Ishikawa (cell line): ENCODE measurements around the gene SMIM22.

Experiments
- CEBPB ChIP-seq: IDR thresholded peaks from 2 replicates; pipeline ENCODE4 v1.6.1; 2012
- CREB1 ChIP-seq: IDR thresholded peaks from 2 replicates; pipeline ENCODE4 v1.6.1; 2012; ENCODE audit warnings: low read depth
- EGR1 ChIP-seq: IDR thresholded peaks from 2 replicates; pipeline ENCODE4 v1.6.1; 2012
- EP300 ChIP-seq: IDR thresholded peaks from 2 replicates; pipeline ENCODE4 v1.6.1; 2012; ENCODE audit warnings: borderline replicate concordance
- FOXM1 ChIP-seq: IDR thresholded peaks from 2 replicates; pipeline ENCODE4 v1.6.1; 2012; ENCODE audit warnings: low read depth, borderline replicate concordance
- NFIC ChIP-seq: IDR thresholded peaks from 2 replicates; pipeline ENCODE4 v1.6.1; 2012
- RAD21 ChIP-seq: IDR thresholded peaks from 2 replicates; pipeline ENCODE4 v1.6.1; 2012; ENCODE audit warnings: low read depth
- TAF1 ChIP-seq: IDR thresholded peaks from 2 replicates; pipeline ENCODE4 v1.6.1; 2012; ENCODE audit warnings: low read depth, mild to moderate bottlenecking
- TCF12 ChIP-seq: IDR thresholded peaks from 2 replicates; pipeline ENCODE4 v1.6.1; 2012; ENCODE audit warnings: low read depth
- TEAD4 ChIP-seq: IDR thresholded peaks from 2 replicates; pipeline ENCODE4 v1.6.1; 2012
- YY1 ChIP-seq: IDR thresholded peaks from 2 replicates; pipeline ENCODE4 v1.6.1; 2012; ENCODE audit warnings: low read depth
- ZBTB7A ChIP-seq: IDR thresholded peaks from 2 replicates; pipeline ENCODE4 v1.6.1; 2012; ENCODE audit warnings: low read depth
- TF ChIP-seq, protein P1 (sequence below): IDR thresholded peaks from 2 replicates; pipeline ENCODE4 v1.6.1; 2012
- TF ChIP-seq, protein P2 (sequence below): IDR thresholded peaks from 2 replicates; pipeline ENCODE4 v1.6.1; 2012
- TF ChIP-seq, protein P3 (sequence below): IDR thresholded peaks from 2 replicates; pipeline ENCODE4 v1.6.1; 2012; ENCODE audit warnings: low read depth, mild to moderate bottlenecking

Gene SMIM22

DNA sequence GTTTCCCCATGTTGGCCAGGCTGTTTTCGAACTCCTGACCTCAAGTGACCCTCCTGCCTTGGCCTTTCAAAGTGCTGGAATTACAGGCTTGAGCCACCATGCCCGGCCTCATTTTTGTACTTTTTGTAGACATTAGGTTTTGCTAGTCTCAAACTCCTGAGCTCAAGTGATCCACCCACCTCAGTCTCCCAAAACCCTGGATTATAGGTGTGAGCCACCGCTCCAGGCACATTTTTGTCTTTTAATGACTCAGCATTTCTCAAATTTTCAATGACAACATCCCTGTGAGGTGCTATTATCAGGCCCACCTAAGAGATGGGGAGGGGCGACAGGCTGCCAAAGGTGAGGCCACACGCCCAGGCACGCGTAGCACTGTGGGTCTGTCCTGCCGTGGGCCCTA lies 8.1 kb upstream of the SMIM22 start:
- no peak for TF ChIP-seq RAD21
- no peak for TF ChIP-seq ZBTB7A
- no peak for TF ChIP-seq YY1
- TF ChIP-seq NFIC = no peak
- TF ChIP-seq EP300 = no peak
- TF ChIP-seq FOXM1 = no peak
- TF ChIP-seq, protein P1, sequence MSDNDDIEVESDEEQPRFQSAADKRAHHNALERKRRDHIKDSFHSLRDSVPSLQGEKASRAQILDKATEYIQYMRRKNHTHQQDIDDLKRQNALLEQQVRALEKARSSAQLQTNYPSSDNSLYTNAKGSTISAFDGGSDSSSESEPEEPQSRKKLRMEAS = no peak

DNA sequence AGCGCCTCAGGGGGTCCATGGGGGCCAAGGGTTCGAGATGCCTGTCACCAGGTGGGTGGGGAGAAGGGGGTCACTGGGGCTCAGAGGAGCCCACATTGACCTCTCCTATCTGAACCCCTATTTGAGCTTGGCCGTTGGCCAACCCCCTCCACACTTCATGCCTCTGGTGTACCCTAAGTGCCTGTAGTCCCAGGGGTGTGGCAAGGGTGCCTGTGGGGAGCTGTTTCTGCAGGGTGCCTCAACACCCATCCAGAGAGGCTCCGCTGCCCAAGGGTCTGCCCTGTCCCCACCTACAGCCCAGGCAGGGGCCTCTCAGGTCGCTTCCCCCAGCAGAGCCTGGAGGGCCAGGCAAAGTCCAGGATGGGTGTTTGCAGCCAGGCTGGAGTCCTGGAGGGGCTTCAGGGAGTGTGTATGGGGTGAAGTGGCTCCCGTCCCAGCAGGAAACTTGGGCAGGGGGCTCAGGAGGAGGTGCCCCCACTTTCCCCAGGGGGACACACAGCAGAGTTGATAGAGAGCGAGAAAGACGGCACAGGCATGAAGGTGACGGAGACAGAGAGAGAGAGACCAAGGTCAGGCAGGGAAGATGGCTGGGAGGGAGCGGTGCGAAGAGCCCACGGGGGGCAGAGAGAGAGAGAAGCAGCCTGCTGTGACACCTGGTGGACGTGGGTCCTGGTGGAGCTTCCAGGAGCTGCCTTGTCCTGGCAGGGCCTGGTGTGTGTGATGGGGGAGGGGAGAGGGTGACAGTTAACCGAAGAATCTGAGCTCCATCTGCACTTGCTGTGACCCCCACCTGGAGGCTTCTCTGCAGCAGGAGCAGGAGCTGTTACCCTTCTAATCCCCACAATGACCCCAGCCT lies 7.3 kb upstream of the SMIM22 start, which contains the start of gene SEPTIN12:
TSS of gene SEPTIN12 (minus strand) at position 719 of the 856 bp plus-strand sequence. CDS start at position 19, 700 bp downstream.
- TF ChIP-seq CREB1 (no peak), YY1 (no peak), EGR1 (no peak), TEAD4 (no peak), FOXM1 (no peak), RAD21 (no peak), CEBPB (no peak), TAF1 (no peak), EP300 (no peak), ZBTB7A (no peak), TCF12 (no peak), NFIC (no peak)
- TF ChIP-seq, protein P2, sequence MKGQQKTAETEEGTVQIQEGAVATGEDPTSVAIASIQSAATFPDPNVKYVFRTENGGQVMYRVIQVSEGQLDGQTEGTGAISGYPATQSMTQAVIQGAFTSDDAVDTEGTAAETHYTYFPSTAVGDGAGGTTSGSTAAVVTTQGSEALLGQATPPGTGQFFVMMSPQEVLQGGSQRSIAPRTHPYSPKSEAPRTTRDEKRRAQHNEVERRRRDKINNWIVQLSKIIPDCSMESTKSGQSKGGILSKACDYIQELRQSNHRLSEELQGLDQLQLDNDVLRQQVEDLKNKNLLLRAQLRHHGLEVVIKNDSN = no peak
- TF ChIP-seq, protein P1 = no peak
- TF ChIP-seq, protein P3, sequence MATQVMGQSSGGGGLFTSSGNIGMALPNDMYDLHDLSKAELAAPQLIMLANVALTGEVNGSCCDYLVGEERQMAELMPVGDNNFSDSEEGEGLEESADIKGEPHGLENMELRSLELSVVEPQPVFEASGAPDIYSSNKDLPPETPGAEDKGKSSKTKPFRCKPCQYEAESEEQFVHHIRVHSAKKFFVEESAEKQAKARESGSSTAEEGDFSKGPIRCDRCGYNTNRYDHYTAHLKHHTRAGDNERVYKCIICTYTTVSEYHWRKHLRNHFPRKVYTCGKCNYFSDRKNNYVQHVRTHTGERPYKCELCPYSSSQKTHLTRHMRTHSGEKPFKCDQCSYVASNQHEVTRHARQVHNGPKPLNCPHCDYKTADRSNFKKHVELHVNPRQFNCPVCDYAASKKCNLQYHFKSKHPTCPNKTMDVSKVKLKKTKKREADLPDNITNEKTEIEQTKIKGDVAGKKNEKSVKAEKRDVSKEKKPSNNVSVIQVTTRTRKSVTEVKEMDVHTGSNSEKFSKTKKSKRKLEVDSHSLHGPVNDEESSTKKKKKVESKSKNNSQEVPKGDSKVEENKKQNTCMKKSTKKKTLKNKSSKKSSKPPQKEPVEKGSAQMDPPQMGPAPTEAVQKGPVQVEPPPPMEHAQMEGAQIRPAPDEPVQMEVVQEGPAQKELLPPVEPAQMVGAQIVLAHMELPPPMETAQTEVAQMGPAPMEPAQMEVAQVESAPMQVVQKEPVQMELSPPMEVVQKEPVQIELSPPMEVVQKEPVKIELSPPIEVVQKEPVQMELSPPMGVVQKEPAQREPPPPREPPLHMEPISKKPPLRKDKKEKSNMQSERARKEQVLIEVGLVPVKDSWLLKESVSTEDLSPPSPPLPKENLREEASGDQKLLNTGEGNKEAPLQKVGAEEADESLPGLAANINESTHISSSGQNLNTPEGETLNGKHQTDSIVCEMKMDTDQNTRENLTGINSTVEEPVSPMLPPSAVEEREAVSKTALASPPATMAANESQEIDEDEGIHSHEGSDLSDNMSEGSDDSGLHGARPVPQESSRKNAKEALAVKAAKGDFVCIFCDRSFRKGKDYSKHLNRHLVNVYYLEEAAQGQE = no peak

DNA sequence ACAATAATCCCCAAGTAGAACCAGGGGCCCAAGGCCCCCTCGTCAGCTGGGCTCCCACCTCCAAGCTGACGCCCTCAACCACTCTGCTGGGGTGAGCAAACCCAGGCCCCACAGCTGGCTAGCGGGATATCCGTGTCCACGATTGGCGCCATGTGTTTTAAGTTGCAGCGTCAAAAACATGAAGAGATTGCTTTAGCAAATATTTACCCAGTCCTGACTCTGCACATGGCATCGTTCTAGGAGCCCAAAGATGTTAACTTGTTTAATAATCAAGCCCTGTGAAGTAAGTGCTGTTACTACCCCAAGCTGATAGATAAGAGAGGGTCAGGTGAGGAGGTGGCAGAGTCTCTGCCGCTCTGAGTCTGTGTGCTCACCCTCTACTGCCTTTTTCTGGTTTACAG lies 6.7 kb upstream of the SMIM22 start:
- TF ChIP-seq FOXM1 (no peak), TCF12 (no peak), TEAD4 (no peak), NFIC (no peak), RAD21 (no peak)

DNA sequence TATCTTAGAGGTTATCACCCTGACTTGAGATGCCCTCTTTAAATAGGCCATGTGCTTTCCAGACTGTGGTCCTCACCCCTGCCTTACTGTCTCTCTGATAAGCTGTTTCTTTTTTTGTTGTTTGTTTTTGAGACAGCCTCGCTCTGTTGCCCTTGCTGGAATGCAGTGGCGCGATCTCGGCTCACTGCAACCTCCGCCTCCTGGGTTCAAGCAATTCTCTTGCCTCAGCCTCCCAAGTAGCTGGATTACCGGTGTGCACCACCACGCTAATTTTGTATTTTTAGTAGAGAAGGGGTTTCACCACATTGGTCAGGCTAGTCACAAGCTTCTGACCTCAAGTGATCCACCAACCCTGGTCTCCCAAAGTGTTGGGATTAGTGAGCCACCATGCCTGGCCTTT lies 6.3 kb upstream of the SMIM22 start:
- no peak for TF ChIP-seq ZBTB7A
- TF ChIP-seq TEAD4 = no peak
- no peak for TF ChIP-seq EP300
- TF ChIP-seq CEBPB = no peak

DNA sequence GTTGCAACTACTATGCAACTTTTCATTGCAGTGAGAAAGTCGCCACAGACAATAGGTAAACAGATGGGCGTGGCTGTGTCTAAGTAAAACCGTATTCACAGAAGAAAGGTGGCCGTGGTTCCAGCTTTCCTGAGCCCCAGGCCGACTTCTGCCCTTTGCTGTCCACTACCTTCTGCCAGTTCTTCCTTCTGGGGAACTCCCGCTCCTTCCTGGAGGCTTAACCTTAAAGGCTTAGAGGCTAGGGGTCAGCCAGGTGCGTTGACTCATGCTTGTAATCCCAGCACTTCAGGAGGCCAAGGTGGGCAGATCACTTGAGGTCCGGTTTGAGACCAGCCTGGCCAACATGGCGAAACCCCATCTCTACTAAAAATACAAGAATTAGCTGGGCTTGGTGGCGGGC lies 4.9 kb upstream of the SMIM22 start:
- no peak for TF ChIP-seq TEAD4
- TF ChIP-seq NFIC = no peak
- TF ChIP-seq TCF12 = no peak

DNA sequence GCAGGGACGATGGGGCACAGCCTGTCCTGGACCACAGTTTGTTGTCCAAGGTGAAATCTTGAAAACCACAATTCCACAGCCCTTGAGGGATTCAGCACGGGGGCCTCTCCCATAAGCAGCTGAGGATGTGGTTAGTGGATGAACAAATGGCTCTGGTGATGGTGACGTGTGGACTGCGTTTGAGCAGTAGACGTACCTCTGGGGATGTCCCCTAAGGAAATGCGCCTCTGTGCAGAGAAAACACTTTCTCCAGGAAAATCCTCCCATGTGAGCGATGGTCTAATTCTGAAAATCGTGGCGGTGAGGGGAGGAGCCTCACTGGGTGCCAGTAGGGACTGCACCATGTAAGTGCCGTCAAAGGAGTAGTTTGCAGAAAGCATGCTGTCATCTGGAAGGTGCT lies 4.3 kb upstream of the SMIM22 start:
- TF ChIP-seq NFIC (no peak), ZBTB7A (no peak), CREB1 (no peak), EP300 (no peak), RAD21 (no peak), EGR1 (no peak), TEAD4 (no peak)
- TF ChIP-seq, protein P1 = no peak

DNA sequence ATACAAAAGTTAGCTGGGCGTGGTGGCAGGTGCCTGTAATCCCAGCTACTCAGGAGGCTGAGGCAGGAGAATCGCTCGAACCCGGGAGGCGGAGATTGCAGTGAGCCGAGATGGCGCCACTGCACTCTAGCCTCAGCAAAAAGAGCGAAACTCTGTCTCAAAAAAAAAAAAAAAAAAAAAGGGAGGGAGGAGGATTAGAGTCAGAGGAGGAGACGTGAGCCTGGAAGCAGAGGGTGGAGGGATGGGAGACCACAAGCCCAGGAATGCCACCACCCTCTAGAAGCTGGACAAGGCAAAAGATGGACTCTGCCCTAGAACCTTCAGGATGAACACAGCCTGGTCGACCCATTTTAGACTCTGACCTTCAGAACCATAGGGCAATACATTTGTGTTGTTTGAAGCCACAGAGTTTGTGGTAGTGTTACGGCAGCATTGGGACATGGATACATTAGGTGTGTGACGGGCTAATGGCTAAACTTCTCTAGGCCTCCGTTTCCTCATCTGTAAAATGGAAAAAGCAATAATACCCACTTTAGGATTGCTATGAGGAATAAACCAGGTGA lies 2.1 kb upstream of the SMIM22 start:
- TF ChIP-seq, protein P2 = no peak
- TF ChIP-seq ZBTB7A (no peak), TAF1 (no peak), CEBPB (no peak), CREB1 (no peak), EGR1 (no peak), TEAD4 (no peak), FOXM1 (no peak), TCF12 (no peak), EP300 (no peak), RAD21 (no peak), NFIC (no peak), YY1 (no peak)
- TF ChIP-seq, protein P3 = no peak
- TF ChIP-seq, protein P1 = no peak
